Vagina (tissue), 2 donors: ENCODE measurements around the gene DUOXA1.

Experiments used
- POLR2A ChIP-seq, 2 donors: fragments of 450-650 bp; IDR thresholded peaks; one replicate each; pipeline ENCODE4 v1.6.1; 2017; ENCODE audit warnings: antibody characterized with exemption in 2 of 2, mild to moderate bottlenecking in 2 of 2, moderate library complexity in 2 of 2
- TF ChIP-seq, protein P1 (sequence below), 3 experiments: fragments of 450-650 bp in 2 of 3; fragments of 200-600 bp in 1 of 3; sonication (generic) in 1 of 3; IDR thresholded peaks; one replicate each; pipeline ENCODE4 v1.5.1; 2017 to 2019; ENCODE audit warnings: antibody characterized with exemption in 3 of 3, mild to moderate bottlenecking in 2 of 3, moderate library complexity in 2 of 3

DNA sequence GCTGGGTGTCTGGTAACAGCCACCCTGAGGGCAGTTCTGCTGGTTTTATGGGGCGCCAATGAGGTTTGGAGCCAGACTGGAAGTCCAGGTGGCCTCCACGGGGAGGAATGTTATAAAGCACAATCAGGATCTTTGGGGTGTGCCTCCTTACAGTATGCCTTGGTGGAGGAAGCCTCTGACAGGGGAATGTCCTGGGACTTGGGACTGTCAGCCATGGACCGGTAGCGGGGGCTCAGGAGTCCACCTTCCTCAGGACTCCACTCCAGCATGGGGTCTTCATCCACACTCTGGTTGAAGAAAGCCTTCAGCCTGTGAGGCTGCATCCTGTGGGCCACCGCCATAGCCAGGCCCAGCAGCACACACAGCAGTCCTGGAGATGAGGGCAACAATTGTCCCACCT is 10.7 kb downstream of the DUOXA1 start:
- TF ChIP-seq, protein P1, sequence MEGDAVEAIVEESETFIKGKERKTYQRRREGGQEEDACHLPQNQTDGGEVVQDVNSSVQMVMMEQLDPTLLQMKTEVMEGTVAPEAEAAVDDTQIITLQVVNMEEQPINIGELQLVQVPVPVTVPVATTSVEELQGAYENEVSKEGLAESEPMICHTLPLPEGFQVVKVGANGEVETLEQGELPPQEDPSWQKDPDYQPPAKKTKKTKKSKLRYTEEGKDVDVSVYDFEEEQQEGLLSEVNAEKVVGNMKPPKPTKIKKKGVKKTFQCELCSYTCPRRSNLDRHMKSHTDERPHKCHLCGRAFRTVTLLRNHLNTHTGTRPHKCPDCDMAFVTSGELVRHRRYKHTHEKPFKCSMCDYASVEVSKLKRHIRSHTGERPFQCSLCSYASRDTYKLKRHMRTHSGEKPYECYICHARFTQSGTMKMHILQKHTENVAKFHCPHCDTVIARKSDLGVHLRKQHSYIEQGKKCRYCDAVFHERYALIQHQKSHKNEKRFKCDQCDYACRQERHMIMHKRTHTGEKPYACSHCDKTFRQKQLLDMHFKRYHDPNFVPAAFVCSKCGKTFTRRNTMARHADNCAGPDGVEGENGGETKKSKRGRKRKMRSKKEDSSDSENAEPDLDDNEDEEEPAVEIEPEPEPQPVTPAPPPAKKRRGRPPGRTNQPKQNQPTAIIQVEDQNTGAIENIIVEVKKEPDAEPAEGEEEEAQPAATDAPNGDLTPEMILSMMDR (IDR thresholded peaks at IDR 0.05), result no peak
- no peak for TF ChIP-seq POLR2A (IDR thresholded peaks at IDR 0.05)
